GM19452 (cell line): ENCODE data around the gene COL2A1.

ENCODE experiments used
- ATAC-seq: cut with Tn5 transposase; IDR thresholded peaks from one replicate; pipeline ENCODE4 v1.9.1; 2021; ENCODE audit not compliant: unreplicated experiment

The COL2A1 gene

GRCh38 chr12:47991106-47992061 lies 12.9 kb downstream of the COL2A1 start:
- ATAC-seq: no peak

GRCh38 chr12:47990351-47991105 lies 13.7 kb downstream of the COL2A1 start:
- peak; percentile 97 for ATAC-seq

GRCh38 chr12:47989666-47990065 lies 14.6 kb downstream of the COL2A1 start:
- no peak for ATAC-seq

- no peak for ATAC-seq
These were observed 15.3 kb downstream of the COL2A1 start for GRCh38 chr12:47989023-47989417.

- ATAC-seq: no peak
These were observed 15.9 kb downstream of the COL2A1 start for GRCh38 chr12:47988073-47989022.

GRCh38 chr12:47987411-47988072 lies 16.7 kb downstream of the COL2A1 start:
- ATAC-seq: no peak

GRCh38 chr12:47986832-47987231 lies 17.4 kb downstream of the COL2A1 start:
- ATAC-seq: no peak

GRCh38 chr12:47986291-47986660 lies 18.0 kb downstream of the COL2A1 start:
- ATAC-seq: no peak

GRCh38 chr12:47985596-47986290 lies 18.5 kb downstream of the COL2A1 start:
- ATAC-seq: no peak

GRCh38 chr12:47984331-47984801 lies 19.9 kb downstream of the COL2A1 start:
- no peak for ATAC-seq

- no peak for ATAC-seq
These were observed 20.6 kb downstream of the COL2A1 start for GRCh38 chr12:47983541-47984115.

GRCh38 chr12:47982770-47983169 lies 21.5 kb downstream of the COL2A1 start:
- no peak for ATAC-seq

- no peak for ATAC-seq
These were observed 22.0 kb downstream of the COL2A1 start for GRCh38 chr12:47982311-47982710.

GRCh38 chr12:47981496-47982260 lies 22.6 kb downstream of the COL2A1 start:
- ATAC-seq: no peak

GRCh38 chr12:47980779-47981495 lies 23.3 kb downstream of the COL2A1 start:
- ATAC-seq: no peak

- ATAC-seq: no peak
These were observed 24.1 kb downstream of the COL2A1 start for GRCh38 chr12:47980197-47980596.

- ATAC-seq: no peak
These were observed 24.6 kb downstream of the COL2A1 start for GRCh38 chr12:47979686-47980085.

- no peak for ATAC-seq
These were observed 25.1 kb downstream of the COL2A1 start for GRCh38 chr12:47979166-47979565.
